ENCODE results near the gene GNL3. TPM values are rescaled to one million over a fixed set of nuclear protein-coding genes. Genes with fewer than 3 reads are reported as not detected.

Gene GNL3
- 160 and 167 TPM in 2 replicates for total RNA-seq

GRCh38 chr3:52685709-52686691, at the start of gene GNL3, which contains the start of gene PBRM1:
GNL3 (plus strand) TSS chr3:52686032; CDS start chr3:52686093, 61 bp downstream.
PBRM1 (minus strand) TSS chr3:52685913.

GRCh38 chr3:52705688-52706686, 20.2 kb downstream of the GNL3 start, which contains the start of the genes GLT8D1 and SPCS1:
GLT8D1 (minus strand) TSS chr3:52705791; CDS start chr3:52700460, 5,331 bp downstream.
SPCS1 (plus strand) TSS chr3:52706106; CDS start chr3:52706247, 141 bp downstream.

Other genes with a start within 250 kb of the GNL3 start
- gene SEMA3G, start 240.9 kb upstream of the GNL3 start, total RNA-seq, result under 0.01 TPM in 2 replicates
- 0.96 and 2.5 TPM in 2 replicates for gene TNNC1, start 232.0 kb upstream of the GNL3 start, total RNA-seq
- gene NISCH, start 230.4 kb upstream of the GNL3 start, total RNA-seq, result 38.2 and 67.9 TPM in 2 replicates
- gene STAB1, start 190.7 kb upstream of the GNL3 start, total RNA-seq, result 1.1 and 2.9 TPM in 2 replicates
- 25.1 and 93.9 TPM in 2 replicates for gene NT5DC2, start 152.2 kb upstream of the GNL3 start, total RNA-seq
- 3.7 and 7.5 TPM in 2 replicates for gene UQCC5, start 149.4 kb upstream of the GNL3 start, total RNA-seq
- gene PBRM1, start 119 bp upstream of the GNL3 start, total RNA-seq, result 53.8 and 64.0 TPM in 2 replicates
- 112 and 118 TPM in 2 replicates for gene GLT8D1, start 19.8 kb downstream of the GNL3 start, total RNA-seq
- 71.6 and 96.6 TPM in 2 replicates for gene SPCS1, start 20.1 kb downstream of the GNL3 start, total RNA-seq
- gene NEK4, start 84.9 kb downstream of the GNL3 start, total RNA-seq, result 17.8 and 24.7 TPM in 2 replicates
- gene ITIH1, start 91.6 kb downstream of the GNL3 start, total RNA-seq, result 0.56 TPM in 1 of 2 replicates, not detected in the other
- 0.19 and 0.85 TPM in 2 replicates for gene ITIH3, start 108.8 kb downstream of the GNL3 start, total RNA-seq
- gene ITIH4, start 144.6 kb downstream of the GNL3 start, total RNA-seq, result 0.96 and 2.3 TPM in 2 replicates
- 0.56 TPM in 1 of 2 replicates, not detected in the other for gene MUSTN1, start 149.0 kb downstream of the GNL3 start, total RNA-seq
- gene STIMATE, start 211.5 kb downstream of the GNL3 start, total RNA-seq, result 16.5 and 17.5 TPM in 2 replicates

Data from regular cardiac myocyte (primary cell).